H9 (cell line): ENCODE data around the gene CARHSP1. TPM values are rescaled to one million over a fixed set of nuclear protein-coding genes. Genes with fewer than 3 reads are reported as not detected.
A peak's percentile ranks its signal among the peaks of the same experiment; 100 is the strongest.
"Not testable (repeated sequence)": the region's sequence is repeated elsewhere in the genome, so short reads cannot be mapped to it uniquely, and the experiment has no call there.

Experiments used
- DNase-seq: peaks from one replicate; pipeline ENCODE4 v3.0.0-alpha.2; 2017
- H2AFZ ChIP-seq: one replicate; pipeline ENCODE4 v1.6.1; 2013; ENCODE audit warnings: mild to moderate bottlenecking, low read length, control low read depth, moderate library complexity
- H2AK5ac ChIP-seq: 2 replicates; pipeline ENCODE4 v1.6.1; 2013; ENCODE audit warnings: low read length, control low read depth, mixed read lengths; ENCODE audit not compliant: insufficient read length
- H2BK120ac ChIP-seq: one replicate; pipeline ENCODE4 v1.6.1; 2013; ENCODE audit warnings: low read depth, mild to moderate bottlenecking, low read length, control low read depth, inconsistent platforms; ENCODE audit not compliant: poor library complexity, severe bottlenecking
- H2BK12ac ChIP-seq: 2 replicates; pipeline ENCODE4 v1.6.1; 2013; ENCODE audit warnings: low read length, control low read depth, mixed read lengths, low read depth; ENCODE audit not compliant: insufficient read length
- H2BK15ac ChIP-seq: 2 replicates; pipeline ENCODE4 v1.6.1; 2013; ENCODE audit warnings: low read depth, low read length, control low read depth
- H2BK20ac ChIP-seq: one replicate; pipeline ENCODE4 v1.6.1; 2013; ENCODE audit warnings: low read depth, mild to moderate bottlenecking, low read length, control low read depth, inconsistent platforms; ENCODE audit not compliant: poor library complexity, severe bottlenecking
- H2BK5ac ChIP-seq: 2 replicates; pipeline ENCODE4 v1.6.1; 2013; ENCODE audit warnings: low read length, control low read depth, mixed read lengths; ENCODE audit not compliant: insufficient read length
- H3K14ac ChIP-seq: 2 replicates; pipeline ENCODE4 v1.6.1; 2013; ENCODE audit warnings: low read length, control low read depth; ENCODE audit not compliant: insufficient read depth
- H3K18ac ChIP-seq: 2 replicates; pipeline ENCODE4 v1.6.1; 2013; ENCODE audit warnings: low read depth, mild to moderate bottlenecking, mixed read lengths, low read length, control low read depth; ENCODE audit not compliant: insufficient read length
- H3K23ac ChIP-seq: 2 replicates; pipeline ENCODE4 v1.6.1; 2013; ENCODE audit warnings: low read length, control low read depth, mixed read lengths, low read depth; ENCODE audit not compliant: insufficient read length
- H3K23me2 ChIP-seq: 2 replicates; pipeline ENCODE4 v1.6.1; 2013; ENCODE audit warnings: low read depth, mild to moderate bottlenecking, mixed read lengths, low read length, control low read depth; ENCODE audit not compliant: insufficient read length, poor library complexity, severe bottlenecking
- H3K27ac ChIP-seq: 2 replicates; pipeline ENCODE4 v1.5.1; 2013; ENCODE audit warnings: low read length, control low read depth, mixed read lengths, low read depth; ENCODE audit not compliant: insufficient read length
- H3K27me3 ChIP-seq: 2 replicates; pipeline ENCODE4 v1.6.1; 2013; ENCODE audit warnings: low read length, control low read depth, inconsistent platforms; ENCODE audit not compliant: insufficient read depth
- H3K4ac ChIP-seq: 2 replicates; pipeline ENCODE4 v1.6.1; 2013; ENCODE audit warnings: low read depth, mild to moderate bottlenecking, control low read depth, inconsistent platforms, low read length, moderate library complexity
- H3K4me1 ChIP-seq: 2 replicates; pipeline ENCODE4 v1.6.1; 2013; ENCODE audit warnings: low read length, control low read depth, inconsistent platforms; ENCODE audit not compliant: insufficient read depth
- H3K4me2 ChIP-seq: 2 replicates; pipeline ENCODE4 v1.6.1; 2013; ENCODE audit warnings: low read length, control low read depth, mixed read lengths; ENCODE audit not compliant: insufficient read length, insufficient read depth
- H3K56ac ChIP-seq: 2 replicates; pipeline ENCODE4 v1.6.1; 2013; ENCODE audit warnings: low read depth, mild to moderate bottlenecking, mixed read lengths, low read length, control low read depth; ENCODE audit not compliant: insufficient read length
- H3K79me1 ChIP-seq: 2 replicates; pipeline ENCODE4 v1.6.1; 2013; ENCODE audit warnings: low read depth, mild to moderate bottlenecking, moderate library complexity, low read length, control low read depth, inconsistent platforms; ENCODE audit not compliant: insufficient read depth, poor library complexity, severe bottlenecking
- H3K79me2 ChIP-seq: 2 replicates; pipeline ENCODE4 v1.6.1; 2013; ENCODE audit warnings: low read length, control low read depth, inconsistent platforms; ENCODE audit not compliant: insufficient read depth
- H3K9ac ChIP-seq: 2 replicates; pipeline ENCODE4 v1.6.1; 2013; ENCODE audit warnings: low read length, control low read depth, mixed read lengths; ENCODE audit not compliant: insufficient read length; ENCODE audit errors: extremely low read depth
- H3K9me3 ChIP-seq: one replicate; pipeline ENCODE4 v1.6.1; 2013; ENCODE audit warnings: low read depth, low read length, inconsistent platforms; ENCODE audit not compliant: control insufficient read depth
- H3T11ph ChIP-seq: one replicate; pipeline ENCODE4 v1.6.1; 2013; ENCODE audit warnings: mild to moderate bottlenecking, low read length, control low read depth, inconsistent platforms
- H4K20me1 ChIP-seq: one replicate; pipeline ENCODE4 v1.6.1; 2013; ENCODE audit not compliant: control insufficient read depth, insufficient read length, insufficient read depth
- H4K5ac ChIP-seq: 2 replicates; pipeline ENCODE4 v1.6.1; 2013; ENCODE audit warnings: low read depth, mild to moderate bottlenecking, mixed read lengths, low read length, control low read depth; ENCODE audit not compliant: insufficient read length
- H4K8ac ChIP-seq: replicated peaks from 2 replicates; pipeline ENCODE4 v1.6.1; 2013; ENCODE audit warnings: low read length, control low read depth, mixed read lengths, low read depth; ENCODE audit not compliant: insufficient read length
- H4K91ac ChIP-seq: 2 replicates; pipeline ENCODE4 v1.6.1; 2013; ENCODE audit warnings: low read depth, mild to moderate bottlenecking, moderate library complexity, mixed read lengths, low read length, control low read depth; ENCODE audit not compliant: insufficient read length
- H3K27ac Mint-ChIP-seq, 3 experiments: 2 replicates in 2 of 3; 3 replicates in 1 of 3; pipeline ENCODE4 v1.8.0; 2020 to 2021; ENCODE audit warnings: mixed read lengths in 3 of 3, mild to moderate bottlenecking in 1 of 3, moderate library complexity in 1 of 3
- H3K27me3 Mint-ChIP-seq: 2 replicates; pipeline ENCODE4 v1.8.0; 2021; ENCODE audit warnings: low read depth, mild to moderate bottlenecking, moderate library complexity, mixed read lengths
- H3K36me3 Mint-ChIP-seq, 3 experiments: 2 replicates in 2 of 3; 3 replicates in 1 of 3; pipeline ENCODE4 v1.8.0; 2020 to 2021; ENCODE audit warnings: low read depth in 3 of 3, mixed read lengths in 3 of 3; ENCODE audit not compliant: insufficient read depth in 1 of 3
- H3K4me1 Mint-ChIP-seq, 2 experiments: 2 replicates each; pipeline ENCODE4 v1.8.0; 2020; ENCODE audit warnings: mixed read lengths in 2 of 2
- H3K4me3 Mint-ChIP-seq, 2 experiments: 2 replicates in 1 of 2; 3 replicates in 1 of 2; pipeline ENCODE4 v1.8.0; 2020 to 2021; ENCODE audit warnings: mild to moderate bottlenecking in 2 of 2, mixed read lengths in 2 of 2, moderate library complexity in 1 of 2
- H3K9me3 Mint-ChIP-seq, 2 experiments: 2 replicates in 1 of 2; 3 replicates in 1 of 2; pipeline ENCODE4 v1.8.0; 2020; ENCODE audit warnings: mild to moderate bottlenecking in 2 of 2, mixed read lengths in 2 of 2, moderate library complexity in 1 of 2
- WGBS: extraction: QIAGEN DNeasy Blood & Tissue Kit; methylation state at CpG from one replicate; pipeline ENCODE4 v1.1.7; 2013; ENCODE audit warnings: missing lambda C conversion rate, low lambda C conversion rate, mixed read lengths; ENCODE audit not compliant: insufficient read length; ENCODE audit errors: extremely low coverage; 5-methylcytosine and 5-hydroxymethylcytosine counted together
- total RNA-seq: library from RNA; stranded (reverse); gene quantifications from 2 replicates; pipeline ENCODE4 v1.2.1, GENCODE V29; 2021
- TF ChIP-seq, protein P1 (sequence below): fragments of 200-600 bp; sonication (generic); conservative IDR thresholded peaks from 3 replicates; pipeline ENCODE4 v1.8.0; 2021; ENCODE audit warnings: antibody characterized with exemption, mild to moderate bottlenecking

CARHSP1 gene
- total RNA-seq, 1 experiment from 2014 or later = 194 TPM

DNA sequence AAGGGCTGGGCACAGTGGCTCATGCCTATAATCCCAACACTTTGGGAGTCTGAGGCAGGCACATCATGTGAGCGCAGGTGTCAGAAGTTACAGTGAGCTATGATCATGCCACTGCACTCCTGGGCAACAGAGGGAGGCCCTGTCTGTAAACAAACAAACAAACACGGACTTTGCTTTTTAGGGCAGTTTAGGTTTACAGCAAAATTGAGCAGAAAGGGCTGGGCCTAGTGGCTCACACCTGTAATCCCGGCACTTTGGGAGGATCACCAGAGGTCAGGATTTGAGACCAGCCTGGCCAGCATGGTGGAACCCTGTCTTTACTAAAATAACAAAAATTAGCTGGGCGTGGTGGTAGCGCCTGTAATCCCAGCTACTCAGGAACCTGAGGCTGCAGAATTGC is 3.3 kb upstream of the CARHSP1 start:
- H3K4me1 ChIP-seq = no peaks in the 10 kb centered on the region

DNA sequence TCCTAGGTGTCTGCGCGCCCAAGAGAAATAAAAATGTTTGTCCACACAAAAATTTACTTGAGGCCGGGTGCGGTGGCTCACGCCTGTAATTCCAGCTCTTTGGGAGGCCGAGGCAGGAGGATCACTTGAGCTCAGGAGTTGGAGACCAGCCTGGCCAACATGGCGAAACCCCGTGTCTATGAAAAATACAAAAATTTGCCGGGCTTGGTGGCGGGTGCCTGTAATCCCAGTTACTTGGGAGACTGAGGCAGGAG is 1.1 kb upstream of the CARHSP1 start:
- not testable (repeated sequence) for H3K27ac Mint-ChIP-seq, H2BK15ac ChIP-seq, H4K8ac ChIP-seq, H3K27ac ChIP-seq, H3K9me3 Mint-ChIP-seq, H2BK20ac ChIP-seq, H3K36me3 Mint-ChIP-seq, H3K27me3 ChIP-seq, H2AFZ ChIP-seq, H3K79me1 ChIP-seq, H3K9me3 ChIP-seq, H2BK12ac ChIP-seq, H4K20me1 ChIP-seq, H3K9ac ChIP-seq, H3K23ac ChIP-seq, H3K4me1 ChIP-seq, H4K91ac ChIP-seq, H3K27me3 Mint-ChIP-seq, H2BK5ac ChIP-seq, H4K5ac ChIP-seq, DNase-seq, H3K14ac ChIP-seq, H3K4me2 ChIP-seq, H3K56ac ChIP-seq, H3K4ac ChIP-seq, H2AK5ac ChIP-seq, H3K18ac ChIP-seq, H3T11ph ChIP-seq, H2BK120ac ChIP-seq
- WGBS = no CpG with 5 or more reads among the region's 10 CpGs
- Mint-ChIP-seq H3K4me1 (peaks cover 30 to 31% of the 10 kb centered on the region in 2 experiments), H3K4me3 (peak overlapping the region in 1 of 2 experiments; percentile 44; a peak in 1 of 5 replicates)
- peaks cover 15% of the 10 kb centered on the region for H3K23me2 ChIP-seq
- H3K79me2 ChIP-seq = peaks cover 19% of the 10 kb centered on the region; the same call in 1 of the 2 replicates

More for the DNA sequence above, 3.3 kb upstream of the CARHSP1 start:
- no peak overlapping the region for H3K18ac ChIP-seq
- no peaks in the 10 kb centered on the region for H3K9me3 ChIP-seq
- WGBS = no CpG with 5 or more reads among the region's 5 CpGs
- no peak overlapping the region for H2BK20ac ChIP-seq
- H3K27ac ChIP-seq = no peak overlapping the region
- H4K91ac ChIP-seq = no peak overlapping the region
- peaks cover 2% of the 10 kb centered on the region; the same call in 1 of the 2 replicates for H3K27me3 Mint-ChIP-seq
- no peak overlapping the region for H2BK120ac ChIP-seq
- H2BK5ac ChIP-seq = no peak overlapping the region
- H3K27me3 ChIP-seq = no peaks in the 10 kb centered on the region
- H2BK12ac ChIP-seq = no peak overlapping the region
- H3K79me2 ChIP-seq = peaks cover 10% of the 10 kb centered on the region; the same call in 1 of the 2 replicates
- no peaks in the 10 kb centered on the region; a peak in 2 of 7 replicates for H3K36me3 Mint-ChIP-seq
- no peak overlapping the region for H3K14ac ChIP-seq
- no peak overlapping the region for H3K4ac ChIP-seq
- no peak overlapping the region for H3K9ac ChIP-seq
- no peaks in the 10 kb centered on the region for H4K20me1 ChIP-seq
- no peak overlapping the region for H3K4me2 ChIP-seq
- no peak overlapping the region for H4K5ac ChIP-seq
- no peaks in the 10 kb centered on the region for H3K79me1 ChIP-seq
- H3K23ac ChIP-seq = no peak overlapping the region
- H4K8ac ChIP-seq = no peak overlapping the region
- TF ChIP-seq, protein P1, sequence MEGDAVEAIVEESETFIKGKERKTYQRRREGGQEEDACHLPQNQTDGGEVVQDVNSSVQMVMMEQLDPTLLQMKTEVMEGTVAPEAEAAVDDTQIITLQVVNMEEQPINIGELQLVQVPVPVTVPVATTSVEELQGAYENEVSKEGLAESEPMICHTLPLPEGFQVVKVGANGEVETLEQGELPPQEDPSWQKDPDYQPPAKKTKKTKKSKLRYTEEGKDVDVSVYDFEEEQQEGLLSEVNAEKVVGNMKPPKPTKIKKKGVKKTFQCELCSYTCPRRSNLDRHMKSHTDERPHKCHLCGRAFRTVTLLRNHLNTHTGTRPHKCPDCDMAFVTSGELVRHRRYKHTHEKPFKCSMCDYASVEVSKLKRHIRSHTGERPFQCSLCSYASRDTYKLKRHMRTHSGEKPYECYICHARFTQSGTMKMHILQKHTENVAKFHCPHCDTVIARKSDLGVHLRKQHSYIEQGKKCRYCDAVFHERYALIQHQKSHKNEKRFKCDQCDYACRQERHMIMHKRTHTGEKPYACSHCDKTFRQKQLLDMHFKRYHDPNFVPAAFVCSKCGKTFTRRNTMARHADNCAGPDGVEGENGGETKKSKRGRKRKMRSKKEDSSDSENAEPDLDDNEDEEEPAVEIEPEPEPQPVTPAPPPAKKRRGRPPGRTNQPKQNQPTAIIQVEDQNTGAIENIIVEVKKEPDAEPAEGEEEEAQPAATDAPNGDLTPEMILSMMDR = no peak
- H3K23me2 ChIP-seq = peaks cover 12% of the 10 kb centered on the region
- H3K4me3 Mint-ChIP-seq = no peak overlapping the region; a peak in 1 of 5 replicates
- H2AFZ ChIP-seq = no peak overlapping the region
- H3K9me3 Mint-ChIP-seq = no peaks in the 10 kb centered on the region; a peak in 2 of 5 replicates
- H2AK5ac ChIP-seq = no peak overlapping the region
- H3T11ph ChIP-seq = no peak overlapping the region
- H3K27ac Mint-ChIP-seq = no peak overlapping the region
- H3K56ac ChIP-seq = no peak overlapping the region
- no peak overlapping the region for H2BK15ac ChIP-seq
- H3K4me1 Mint-ChIP-seq = peaks cover 19% of the 10 kb centered on the region in 2 experiments
- no peak for DNase-seq
